ENCODE data around the gene KRT7. TPM values are rescaled to one million over a fixed set of nuclear protein-coding genes. Genes with fewer than 3 reads are reported as not detected.
A peak's percentile ranks its signal among the peaks of the same experiment; 100 is the strongest.
"Not testable (repeated sequence)": the region's sequence is repeated elsewhere in the genome, so short reads cannot be mapped to it uniquely, and the experiment has no call there.

The KRT7 gene
- total and polyA plus RNA-seq, 7 experiments from 2014 or later = 36.1 TPM; not detected in 6

DNA sequence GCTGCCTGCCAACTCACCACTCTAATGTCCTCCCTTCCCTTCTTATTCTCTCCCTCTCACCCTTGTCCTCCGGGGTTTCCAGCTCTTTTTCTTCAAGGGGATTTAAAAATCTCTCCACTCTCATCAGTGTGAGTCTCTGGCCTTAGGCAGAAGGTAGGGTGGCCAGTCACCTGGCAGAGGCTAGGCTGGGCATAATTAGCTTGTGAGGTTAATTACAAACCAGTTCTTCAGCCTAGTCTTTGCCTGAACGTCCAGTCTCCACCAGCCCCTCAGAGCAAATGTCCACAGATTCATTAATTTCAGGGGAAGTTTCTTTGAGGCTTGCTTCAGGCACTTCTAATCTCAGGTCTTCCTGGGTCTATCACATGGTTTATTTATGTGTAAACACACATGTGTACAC, 6.7 kb downstream of the KRT7 start:
- ChIA-PET POLR2A (no interaction called here), CTCF (no interaction called here)
- ATAC-seq (no peak), DNase-seq (no peak)
- intact Hi-C loops (cut with micrococcal nuclease) = loop anchor here in 1 of 2 donors (10.0 kb wide), 1 partner anchor 215 kb away; no protein-coding TSS in a partner anchor
- H3K27ac ChIP-seq (ENCODE audit: low read depth, low read length) = no peak overlapping the region
- peaks cover 0 to 5% (median 0%) of the 10 kb centered on the region in 5 donors for H3K36me3 Mint-ChIP-seq
- H3K27me3 Mint-ChIP-seq = peaks cover 7 to 18% (median 8%) of the 10 kb centered on the region in 5 donors
- H3K9me3 Mint-ChIP-seq = no peaks in the 10 kb centered on the region
- no peaks in the 10 kb centered on the region for H3K9me3 ChIP-seq (ENCODE audit: control insufficient read depth in 2 of 3, low read length in 3 of 3)
- H3K4me1 ChIP-seq (ENCODE audit: control insufficient read depth in 2 of 2, insufficient read depth in 2 of 2, low read length in 2 of 2) = peaks cover 5 to 9% of the 10 kb centered on the region in 2 donors
- H3K4me3 Mint-ChIP-seq = no peak overlapping the region
- no peaks in the 10 kb centered on the region for H3K36me3 ChIP-seq (ENCODE audit: control insufficient read depth in 2 of 3, insufficient read depth in 3 of 3, low read length in 3 of 3)
- H3K4me3 ChIP-seq (ENCODE audit: low read length) = no peak overlapping the region
- H3K27me3 ChIP-seq (ENCODE audit: control insufficient read depth in 2 of 2, insufficient read depth in 2 of 2, low read length in 2 of 2) = no peaks in the 10 kb centered on the region
- peaks cover 10 to 31% (median 12%) of the 10 kb centered on the region in 7 donors for H3K4me1 Mint-ChIP-seq
- no peak overlapping the region for H3K27ac Mint-ChIP-seq

DNA sequence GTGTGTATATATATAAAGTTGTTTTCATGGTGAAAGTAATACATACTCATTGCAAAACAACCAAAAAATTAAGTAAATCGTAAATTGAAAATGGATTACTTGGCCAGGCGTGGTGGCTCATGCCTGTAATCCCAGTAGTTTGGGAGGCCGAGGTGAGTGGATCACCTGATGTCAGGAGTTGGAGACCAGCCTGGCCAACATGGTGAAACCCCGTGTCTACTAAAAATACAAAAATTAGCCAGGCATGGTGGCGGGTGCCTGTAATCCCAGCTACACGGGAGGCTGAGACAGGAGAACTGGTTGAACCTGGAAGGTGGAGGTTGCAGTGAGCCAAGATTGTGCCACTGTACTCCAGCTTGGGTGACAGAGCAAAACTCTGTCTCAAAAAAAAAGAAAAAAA, 7.2 kb downstream of the KRT7 start:
- POLR2A ChIA-PET; H3K4me3 ChIP-seq (ENCODE audit: low read length); DNase-seq; H3K4me3 Mint-ChIP-seq; H3K4me1 ChIP-seq (ENCODE audit: control insufficient read depth in 2 of 2, insufficient read depth in 2 of 2, low read length in 2 of 2); ATAC-seq; H3K9me3 Mint-ChIP-seq; H3K36me3 ChIP-seq (ENCODE audit: control insufficient read depth in 2 of 3, insufficient read depth in 3 of 3, low read length in 3 of 3); H3K36me3 Mint-ChIP-seq; CTCF ChIA-PET; H3K27me3 ChIP-seq (ENCODE audit: control insufficient read depth in 2 of 2, insufficient read depth in 2 of 2, low read length in 2 of 2); H3K9me3 ChIP-seq (ENCODE audit: control insufficient read depth in 2 of 3, low read length in 3 of 3); H3K27ac Mint-ChIP-seq; H3K27ac ChIP-seq (ENCODE audit: low read depth, low read length): not testable (repeated sequence)
- Mint-ChIP-seq H3K4me1 (peaks cover 10 to 35% (median 12%) of the 10 kb centered on the region in 7 donors), H3K27me3 (peaks cover 5 to 18% (median 5%) of the 10 kb centered on the region in 5 donors)
- intact Hi-C loops (cut with micrococcal nuclease) = loop anchor here in 1 of 2 donors (10.0 kb wide), 1 partner anchor 215 kb away; no protein-coding TSS in a partner anchor

- CTCF ChIA-PET = no interaction called here
- no peak for DNase-seq
- Mint-ChIP-seq H3K36me3 (peaks cover 0 to 13% (median 0%) of the 10 kb centered on the region in 5 donors), H3K27ac (no peak overlapping the region), H3K4me1 (peaks cover 10 to 42% (median 12%) of the 10 kb centered on the region in 7 donors), H3K27me3 (peaks cover 0 to 13% (median 0%) of the 10 kb centered on the region in 5 donors), H3K4me3 (no peak overlapping the region), H3K9me3 (no peaks in the 10 kb centered on the region)
- ATAC-seq = no peak
- H3K36me3 ChIP-seq (ENCODE audit: control insufficient read depth in 2 of 3, insufficient read depth in 3 of 3, low read length in 3 of 3) = no peaks in the 10 kb centered on the region
- no peak overlapping the region for H3K27ac ChIP-seq (ENCODE audit: low read depth, low read length)
- POLR2A ChIA-PET = no interaction called here
- intact Hi-C loops (cut with micrococcal nuclease) = loop anchor here in 1 of 2 donors (10.0 kb wide), 1 partner anchor 217 kb away; no protein-coding TSS in a partner anchor
- H3K27me3 ChIP-seq (ENCODE audit: control insufficient read depth in 2 of 2, insufficient read depth in 2 of 2, low read length in 2 of 2) = no peaks in the 10 kb centered on the region
- peaks cover 5 to 9% of the 10 kb centered on the region in 2 donors for H3K4me1 ChIP-seq (ENCODE audit: control insufficient read depth in 2 of 2, insufficient read depth in 2 of 2, low read length in 2 of 2)
- H3K4me3 ChIP-seq (ENCODE audit: low read length) = no peak overlapping the region
- no peaks in the 10 kb centered on the region for H3K9me3 ChIP-seq (ENCODE audit: control insufficient read depth in 2 of 3, low read length in 3 of 3)
Observed at GRCh38 chr12:52241205-52241842, 8.3 kb downstream of the KRT7 start.

DNA sequence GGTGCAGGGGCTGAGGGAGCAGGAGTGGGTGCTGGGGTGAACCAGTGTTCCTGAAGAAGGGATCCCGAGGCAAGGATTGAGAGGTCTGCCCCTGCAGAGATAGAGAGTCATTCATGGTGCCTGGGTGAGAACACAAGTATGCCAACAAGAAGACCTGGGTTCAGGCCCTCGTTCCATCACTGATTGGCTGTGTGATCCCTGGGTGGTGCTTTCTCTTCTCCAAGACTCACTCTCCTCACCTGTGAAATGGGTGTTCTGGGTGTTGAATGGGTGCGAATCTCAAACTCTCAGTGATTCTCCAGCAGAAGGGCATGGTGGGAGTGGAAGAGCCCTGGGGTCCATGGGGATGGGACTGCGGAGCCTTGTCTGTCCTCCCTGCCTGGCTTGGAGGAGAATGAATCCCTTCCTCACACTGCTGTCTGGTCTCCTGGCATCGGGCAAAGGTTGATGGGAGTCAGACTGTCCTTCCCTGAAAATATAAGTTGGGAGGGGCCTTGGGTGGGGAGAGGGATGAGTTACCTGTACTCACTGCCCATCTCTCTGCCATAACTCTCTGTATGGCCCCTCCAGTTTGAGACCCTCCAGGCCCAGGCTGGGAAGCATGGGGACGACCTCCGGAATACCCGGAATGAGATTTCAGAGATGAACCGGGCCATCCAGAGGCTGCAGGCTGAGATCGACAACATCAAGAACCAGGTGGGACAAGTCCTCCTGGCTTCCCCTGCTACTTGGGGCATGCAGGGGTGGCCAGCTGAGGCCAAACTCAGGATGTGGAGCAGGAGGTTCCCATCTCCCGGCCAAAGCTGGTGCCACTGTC, 9.6 kb downstream of the KRT7 start:
- Mint-ChIP-seq H3K4me1 (peaks cover 10 to 56% (median 12%) of the 10 kb centered on the region in 7 donors), H3K4me3 (no peak overlapping the region), H3K9me3 (no peaks in the 10 kb centered on the region), H3K27ac (peak overlapping the region in 1 of 9 donors; percentile 99), H3K27me3 (peaks cover under 1 to 11% (median 4%) of the 10 kb centered on the region in 5 donors), H3K36me3 (peaks cover 0 to 18% (median 0%) of the 10 kb centered on the region in 5 donors)
- Histone ChIP-seq H3K36me3 (ENCODE audit: control insufficient read depth in 2 of 3, insufficient read depth in 3 of 3, low read length in 3 of 3) (no peaks in the 10 kb centered on the region), H3K4me1 (ENCODE audit: control insufficient read depth in 2 of 2, insufficient read depth in 2 of 2, low read length in 2 of 2) (peaks cover 5 to 9% of the 10 kb centered on the region in 2 donors), H3K27me3 (ENCODE audit: control insufficient read depth in 2 of 2, insufficient read depth in 2 of 2, low read length in 2 of 2) (no peaks in the 10 kb centered on the region), H3K9me3 (ENCODE audit: control insufficient read depth in 2 of 3, low read length in 3 of 3) (no peaks in the 10 kb centered on the region), H3K4me3 (ENCODE audit: low read length) (no peak overlapping the region), H3K27ac (ENCODE audit: low read depth, low read length) (no peak overlapping the region)
- ChIA-PET CTCF (no interaction called here), POLR2A (no interaction called here)
- ATAC-seq (no peak), DNase-seq (no peak)
- intact Hi-C loops (cut with micrococcal nuclease) = loop anchor here in 1 of 2 donors (10.0 kb wide), 1 partner anchor 218 kb away; no protein-coding TSS in a partner anchor

DNA sequence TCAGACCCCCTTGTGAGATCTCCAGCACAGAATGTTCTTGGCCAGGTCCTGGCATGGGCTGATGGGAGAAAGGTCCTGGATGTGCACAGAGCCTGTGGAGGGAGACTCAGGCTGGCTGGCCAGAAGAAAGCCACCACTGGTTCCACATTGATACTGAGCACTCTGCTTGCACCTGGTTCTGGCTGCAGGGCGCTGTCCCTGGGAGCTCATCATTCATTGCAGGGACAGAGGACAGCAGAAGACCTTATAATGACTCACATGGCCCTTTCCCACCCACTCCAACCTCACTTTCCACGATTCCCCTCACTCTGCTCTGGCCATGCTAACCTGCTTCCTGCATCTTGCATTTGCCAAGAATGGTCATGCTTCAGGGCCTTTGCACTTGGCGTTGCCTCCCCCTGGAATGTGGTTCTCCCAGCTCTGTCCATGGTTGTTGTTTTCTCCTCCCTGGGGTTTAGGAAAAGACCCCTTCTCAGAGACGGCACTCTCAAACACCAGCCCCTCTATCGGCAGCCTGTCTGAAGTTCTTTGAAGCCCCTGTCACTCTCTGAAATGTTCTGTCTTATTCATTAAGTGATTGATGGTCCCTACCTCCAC, 10.3 kb downstream of the KRT7 start:
- Histone ChIP-seq H3K4me1 (ENCODE audit: control insufficient read depth in 2 of 2, insufficient read depth in 2 of 2, low read length in 2 of 2) (peaks cover 5 to 9% of the 10 kb centered on the region in 2 donors), H3K4me3 (ENCODE audit: low read length) (no peak overlapping the region), H3K27me3 (ENCODE audit: control insufficient read depth in 2 of 2, insufficient read depth in 2 of 2, low read length in 2 of 2) (no peaks in the 10 kb centered on the region), H3K27ac (ENCODE audit: low read depth, low read length) (no peak overlapping the region), H3K36me3 (ENCODE audit: control insufficient read depth in 2 of 3, insufficient read depth in 3 of 3, low read length in 3 of 3) (no peaks in the 10 kb centered on the region), H3K9me3 (ENCODE audit: control insufficient read depth in 2 of 3, low read length in 3 of 3) (no peaks in the 10 kb centered on the region)
- Mint-ChIP-seq H3K36me3 (peaks cover 0 to 22% (median 0%) of the 10 kb centered on the region in 5 donors), H3K4me3 (peak overlapping the region in 2 of 10 donors; percentile 50 to 94), H3K4me1 (peaks cover 10 to 59% (median 12%) of the 10 kb centered on the region in 7 donors), H3K27me3 (peaks cover 6 to 11% (median 10%) of the 10 kb centered on the region in 5 donors), H3K27ac (peak overlapping the region in 2 of 9 donors; percentile 55 to 99), H3K9me3 (no peaks in the 10 kb centered on the region)
- intact Hi-C loops (cut with micrococcal nuclease) = loop anchor here in 1 of 2 donors (10.0 kb wide), 1 partner anchor 219 kb away; no protein-coding TSS in a partner anchor
- POLR2A ChIA-PET = no interaction called here
- DNase-seq (no peak), ATAC-seq (no peak)
- CTCF ChIA-PET = no interaction called here

- peaks cover 0 to 27% (median 0%) of the 10 kb centered on the region in 5 donors for H3K36me3 Mint-ChIP-seq
- no peaks in the 10 kb centered on the region for H3K27me3 ChIP-seq (ENCODE audit: control insufficient read depth in 2 of 2, insufficient read depth in 2 of 2, low read length in 2 of 2)
- no peaks in the 10 kb centered on the region for H3K9me3 Mint-ChIP-seq
- no peak overlapping the region for H3K4me3 ChIP-seq (ENCODE audit: low read length)
- H3K4me1 Mint-ChIP-seq = peaks cover 10 to 65% (median 12%) of the 10 kb centered on the region in 7 donors
- CTCF ChIA-PET = no interaction called here
- intact Hi-C loops (cut with micrococcal nuclease) = loop anchor here in 1 of 2 donors (10.0 kb wide), 1 partner anchor 219 kb away; no protein-coding TSS in a partner anchor
- ATAC-seq = peak; percentile 95
- POLR2A ChIA-PET = no interaction called here
- no peak overlapping the region for H3K27ac ChIP-seq (ENCODE audit: low read depth, low read length)
- H3K4me1 ChIP-seq (ENCODE audit: control insufficient read depth in 2 of 2, insufficient read depth in 2 of 2, low read length in 2 of 2) = peaks cover 5 to 9% of the 10 kb centered on the region in 2 donors
- peaks cover 7 to 15% (median 13%) of the 10 kb centered on the region in 5 donors for H3K27me3 Mint-ChIP-seq
- no peaks in the 10 kb centered on the region for H3K9me3 ChIP-seq (ENCODE audit: control insufficient read depth in 2 of 3, low read length in 3 of 3)
- DNase-seq = peak in 6 of 9 donors; percentile 11 to 80 (median 22)
- H3K4me3 Mint-ChIP-seq = peak overlapping the region in 2 of 10 donors; percentile 50 to 94
- peak overlapping the region in 4 of 9 donors; percentile 66 to 99 (median 72) for H3K27ac Mint-ChIP-seq
- H3K36me3 ChIP-seq (ENCODE audit: control insufficient read depth in 2 of 3, insufficient read depth in 3 of 3, low read length in 3 of 3) = no peaks in the 10 kb centered on the region
Observed at GRCh38 chr12:52243856-52244614, 11.0 kb downstream of the KRT7 start.

All from naive thymus-derived CD4-positive, alpha-beta T cell (primary cell).